Stimulated activated CD4-positive, alpha-beta T cell treated with anti-CD3 and anti-CD28 coated beads, Interleukin-12 subunit alpha, Interleukin-12 subunit beta, amount 100 ng/mL, for 24 hours (primary cell): ENCODE measurements around the gene TTYH2.

Experiments
- DNase-seq, 2 experiments: peaks; one replicate each; pipeline ENCODE4 v3.0.0-alpha.2; 2020; ENCODE audit warnings: low read depth in 2 of 2

Gene TTYH2

GRCh38 chr17:74213861-74214391 is 555 bp downstream of the TTYH2 start:
- no peak for DNase-seq

GRCh38 chr17:74214484-74215341 is 1.3 kb downstream of the TTYH2 start:
- DNase-seq, result no peak

- no peak for DNase-seq
Measured at GRCh38 chr17:74215342-74215727, 2.0 kb downstream of the TTYH2 start.

GRCh38 chr17:74216505-74216904 is 3.1 kb downstream of the TTYH2 start:
- DNase-seq, result no peak

GRCh38 chr17:74217037-74217730 is 3.8 kb downstream of the TTYH2 start:
- DNase-seq, result no peak

GRCh38 chr17:74217888-74218287 is 4.5 kb downstream of the TTYH2 start:
- no peak for DNase-seq

GRCh38 chr17:74218436-74218835 is 5.1 kb downstream of the TTYH2 start:
- DNase-seq, result no peak

GRCh38 chr17:74219576-74220133 is 6.3 kb downstream of the TTYH2 start:
- no peak for DNase-seq

- no peak for DNase-seq
Measured at GRCh38 chr17:74220219-74220618, 6.8 kb downstream of the TTYH2 start.

- DNase-seq, result no peak
Measured at GRCh38 chr17:74220946-74221818, 7.8 kb downstream of the TTYH2 start.

GRCh38 chr17:74222399-74222798 is 9.0 kb downstream of the TTYH2 start:
- no peak for DNase-seq

GRCh38 chr17:74223901-74224300 is 10.5 kb downstream of the TTYH2 start:
- DNase-seq, result no peak

- DNase-seq, result no peak
Measured at GRCh38 chr17:74224959-74225725, 11.8 kb downstream of the TTYH2 start.

- DNase-seq, result no peak
Measured at GRCh38 chr17:74226252-74226651, 12.9 kb downstream of the TTYH2 start.

- no peak for DNase-seq
Measured at GRCh38 chr17:74227271-74228080, 14.1 kb downstream of the TTYH2 start.

GRCh38 chr17:74228306-74228978 is 15.1 kb downstream of the TTYH2 start:
- no peak for DNase-seq

- no peak for DNase-seq
Measured at GRCh38 chr17:74230896-74231295, 17.5 kb downstream of the TTYH2 start.

GRCh38 chr17:74231928-74232907 is 18.8 kb downstream of the TTYH2 start:
- no peak for DNase-seq
